HL-60/S4 (cell line): ENCODE measurements around the gene ITGA2B.
"Not testable (repeated sequence)": the region's sequence is repeated elsewhere in the genome, so short reads cannot be mapped to it uniquely, and the experiment has no call there.

Experiments used
- in situ Hi-C: fragments of 300-500 bp; cut with MboI; formaldehyde crosslinking; loops from 2 replicates; pipeline ENCODE4 v1.14.3; 2022; ENCODE audit warnings: low sequenced_read_pairs

ITGA2B gene

DNA sequence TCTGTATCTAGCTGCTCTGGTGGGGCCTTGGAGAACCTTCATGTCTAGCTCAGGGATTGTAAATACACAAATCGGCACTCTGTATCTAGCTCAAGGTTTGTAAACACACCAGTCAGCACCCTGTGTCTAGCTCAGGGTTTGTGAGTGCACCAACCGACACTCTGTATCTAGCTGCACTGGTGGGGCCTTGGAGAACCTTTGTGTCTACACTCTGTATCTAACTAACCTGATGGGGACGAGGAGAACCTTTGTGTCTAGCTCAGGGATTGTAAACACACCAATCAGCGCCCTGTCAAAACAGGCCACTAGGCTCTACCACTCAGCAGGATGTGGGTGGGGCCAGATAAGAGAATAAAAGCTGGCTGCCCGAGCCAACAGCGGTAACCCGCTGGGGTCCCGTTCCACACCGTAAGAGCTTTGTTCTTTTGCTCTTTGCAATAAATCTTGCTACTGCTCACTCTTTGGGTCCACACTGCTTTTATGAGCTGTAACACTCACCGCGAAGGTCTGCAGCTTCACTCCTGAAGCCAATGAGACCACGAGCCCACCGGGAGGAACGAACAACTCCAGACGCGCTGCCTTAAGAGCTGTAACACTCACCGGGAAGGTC is 19.9 kb downstream of the ITGA2B start:
- in situ Hi-C loops: not testable (repeated sequence)

DNA sequence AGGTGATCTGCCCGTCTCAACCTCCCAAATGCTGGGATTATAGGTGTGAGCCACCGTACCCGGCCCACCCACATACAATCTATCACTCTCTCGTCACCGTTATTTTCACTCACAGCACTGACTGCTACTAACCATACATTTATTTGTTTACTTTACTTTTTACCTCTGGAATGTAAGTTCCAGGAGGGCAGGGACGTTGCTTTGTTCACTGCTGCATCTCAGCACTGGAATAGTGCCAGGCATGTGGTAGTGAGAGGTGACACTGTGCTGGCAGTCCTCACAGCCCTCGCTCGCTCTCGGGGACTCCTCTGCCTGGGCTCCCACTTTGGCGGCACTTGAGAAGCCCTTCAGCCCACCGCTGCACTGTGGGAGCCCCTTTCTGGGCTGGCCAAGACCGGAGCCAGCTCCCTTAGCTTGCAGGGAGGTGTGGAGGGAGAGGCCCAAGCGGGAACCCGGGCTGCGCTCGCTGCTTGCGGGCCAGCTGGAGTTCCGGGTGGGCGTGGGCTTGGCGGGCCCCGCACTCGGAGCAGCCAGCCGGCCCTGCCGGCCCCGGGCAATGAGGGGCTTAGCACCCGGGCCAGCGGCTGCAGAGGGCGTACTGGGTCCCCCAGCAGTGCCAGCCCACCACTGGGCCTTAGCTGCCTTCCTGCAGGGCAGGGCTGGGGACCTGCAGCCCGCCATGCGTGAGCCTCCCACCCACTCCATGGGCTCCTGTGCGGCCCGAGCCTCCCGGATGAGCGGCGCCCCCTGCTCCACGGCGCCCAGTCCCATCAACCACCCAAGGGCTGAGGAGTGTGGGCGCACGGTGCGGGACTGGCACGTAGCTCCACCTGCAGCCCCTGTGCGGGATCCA is 20.8 kb downstream of the ITGA2B start:
- in situ Hi-C loops: not testable (repeated sequence)

GRCh38 chr17:44367231-44367979 is 22.0 kb downstream of the ITGA2B start:
- in situ Hi-C loops: no loop called here

GRCh38 chr17:44365051-44365450 is 24.4 kb downstream of the ITGA2B start:
- in situ Hi-C loops: not testable (repeated sequence)

GRCh38 chr17:44363613-44364159 is 25.8 kb downstream of the ITGA2B start, which contains the start of gene FAM171A2:
Gene FAM171A2 (minus strand): TSS chr17:44363853. CDS start chr17:44363714, 139 bp downstream.
- in situ Hi-C loops: no loop called here

- in situ Hi-C loops: no loop called here
Measured at GRCh38 chr17:44362949-44363612, 26.4 kb downstream of the ITGA2B start.

GRCh38 chr17:44362459-44362948 is 26.9 kb downstream of the ITGA2B start:
- in situ Hi-C loops: no loop called here

- in situ Hi-C loops: no loop called here
Measured at GRCh38 chr17:44361292-44362260, 27.9 kb downstream of the ITGA2B start.

GRCh38 chr17:44360826-44361225 is 28.6 kb downstream of the ITGA2B start:
- in situ Hi-C loops: no loop called here

- in situ Hi-C loops: no loop called here
Measured at GRCh38 chr17:44360144-44360533, 29.3 kb downstream of the ITGA2B start.

DNA sequence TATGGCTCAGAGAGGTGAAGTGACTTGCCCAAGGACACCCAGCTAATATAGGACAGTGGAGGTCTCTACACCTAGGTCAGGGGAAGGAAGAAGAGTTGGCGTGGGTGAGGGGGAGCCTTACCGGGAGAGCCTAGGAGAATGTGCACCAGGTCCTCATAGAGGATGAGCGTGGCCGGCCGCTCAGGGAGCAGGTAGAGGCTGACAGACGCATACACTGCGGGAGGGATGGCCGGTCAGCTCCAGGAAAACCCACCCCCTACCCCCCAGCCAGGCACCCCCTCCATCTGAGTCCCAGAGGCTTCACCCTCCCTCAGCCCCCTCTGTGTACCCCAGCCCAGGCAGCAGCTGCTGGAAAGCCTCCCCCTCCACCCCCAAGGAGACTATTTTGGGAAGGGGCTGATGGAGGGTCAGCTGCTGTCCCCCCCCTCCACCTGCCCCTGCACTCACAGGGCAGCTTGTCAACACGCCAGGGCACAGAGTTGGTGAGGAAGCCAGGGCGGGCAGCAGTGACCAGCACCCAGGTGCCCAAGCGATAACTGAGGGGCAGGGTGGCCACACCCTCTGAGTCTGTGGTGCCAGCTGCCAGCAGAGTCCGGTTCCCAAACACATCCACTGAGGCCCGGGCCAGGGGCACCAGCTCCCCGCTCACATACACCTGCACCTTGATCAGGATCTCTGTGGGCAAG is 29.8 kb downstream of the ITGA2B start:
- in situ Hi-C loops: no loop called here

DNA sequence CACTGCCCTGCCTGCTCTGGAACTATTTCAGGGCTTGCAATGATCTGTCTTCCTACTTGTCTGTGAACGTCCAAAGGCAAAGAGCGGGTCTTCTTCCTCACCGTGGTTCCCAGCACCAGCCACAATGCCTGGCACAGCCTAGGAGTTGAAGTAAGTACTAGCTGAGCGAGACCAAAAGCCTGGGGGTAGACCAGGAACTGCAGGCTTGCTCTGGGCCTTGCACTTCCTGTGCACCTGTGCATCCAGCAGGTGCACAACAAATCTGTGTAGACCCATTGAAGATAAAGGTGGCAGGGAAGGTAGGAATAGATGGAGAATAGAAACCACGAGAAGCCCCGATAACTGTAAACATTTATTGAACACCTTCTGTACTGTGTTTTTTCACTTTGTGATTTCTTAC is 30.4 kb downstream of the ITGA2B start:
- in situ Hi-C loops: no loop called here

- in situ Hi-C loops: no loop called here
Measured at GRCh38 chr17:44358066-44358465, 31.4 kb downstream of the ITGA2B start.

- in situ Hi-C loops: no loop called here
Measured at GRCh38 chr17:44356241-44356640, 33.2 kb downstream of the ITGA2B start.

- in situ Hi-C loops: no loop called here
Measured at GRCh38 chr17:44355642-44356099, 33.8 kb downstream of the ITGA2B start.

GRCh38 chr17:44354582-44355561 is 34.6 kb downstream of the ITGA2B start:
- in situ Hi-C loops: no loop called here

- in situ Hi-C loops: no loop called here
Measured at GRCh38 chr17:44353672-44354331, 35.6 kb downstream of the ITGA2B start.
